WTC11 (cell line): ENCODE data around the gene APBA1. TPM values are rescaled to one million over a fixed set of nuclear protein-coding genes. Genes with fewer than 3 reads are reported as not detected.

Experiments used
- ATAC-seq: fragments of 200-7000 bp; cut with Tn5 transposase; 2 replicates; pipeline ENCODE4 v1.10.0; 2021; ENCODE audit warnings: mild to moderate bottlenecking, moderate library complexity
- CTCF ChIA-PET: fragments of 300-600 bp; sonication (Branson Sonifier 250); formaldehyde crosslinking; loops from one replicate; lab custom pipeline; 2021; ENCODE audit warnings: antibody characterized with exemption; lab: Charles Lee
- POLR2A ChIA-PET: fragments of 350-600 bp; sonication (Branson Sonifier 250); formaldehyde crosslinking; loops from one replicate; lab custom pipeline; 2021; ENCODE audit warnings: antibody characterized with exemption; lab: Charles Lee
- DNase-seq: peaks from one replicate; pipeline ENCODE4 v3.0.0; 2021; ENCODE audit warnings: low spot score
- H3K27ac Mint-ChIP-seq: 2 replicates; pipeline ENCODE4 v1.8.0; 2021; ENCODE audit warnings: mixed read lengths
- H3K27me3 Mint-ChIP-seq: 2 replicates; pipeline ENCODE4 v1.8.0; 2021; ENCODE audit warnings: low read depth, mild to moderate bottlenecking, moderate library complexity, mixed read lengths
- H3K36me3 Mint-ChIP-seq: 2 replicates; pipeline ENCODE4 v1.8.0; 2021; ENCODE audit warnings: mixed read lengths
- H3K4me1 Mint-ChIP-seq: 2 replicates; pipeline ENCODE4 v1.8.0; 2022; ENCODE audit warnings: mixed read lengths
- H3K4me3 Mint-ChIP-seq: 2 replicates; pipeline ENCODE4 v1.8.0; 2021; ENCODE audit warnings: mild to moderate bottlenecking, moderate library complexity, mixed read lengths
- H3K9me3 Mint-ChIP-seq: 2 replicates; pipeline ENCODE4 v1.8.0; 2021; ENCODE audit warnings: mixed read lengths
- ELF4 ChIP-seq: sonication (generic); formaldehyde crosslinking; IDR thresholded peaks from 2 replicates; pipeline ENCODE4 v1.8.1; 2022; ENCODE audit warnings: low read depth, mild to moderate bottlenecking, moderate library complexity, missing genetic modification reagents
- EMX1 ChIP-seq: fragments of 250-450 bp; sonication (Bioruptor Pico); IDR thresholded peaks from 2 replicates; pipeline ENCODE4 v1.8.0; 2021; ENCODE audit warnings: mild to moderate bottlenecking
- ESRRA ChIP-seq: sonication (generic); formaldehyde crosslinking; IDR thresholded peaks from 2 replicates; pipeline ENCODE4 v1.8.1; 2022; ENCODE audit warnings: mild to moderate bottlenecking, missing genetic modification reagents, borderline replicate concordance
- HMGA2 ChIP-seq: fragments of 250-450 bp; sonication (Bioruptor Pico); IDR thresholded peaks from 2 replicates; pipeline ENCODE4 v1.4.0; 2021; ENCODE audit warnings: mild to moderate bottlenecking, moderate library complexity
- IRF1 ChIP-seq: sonication (generic); formaldehyde crosslinking; IDR thresholded peaks from 2 replicates; pipeline ENCODE4 v1.8.0; 2023; ENCODE audit warnings: missing genetic modification reagents
- JUN ChIP-seq: sonication (generic); formaldehyde crosslinking; IDR thresholded peaks from 2 replicates; pipeline ENCODE4 v1.8.0; 2023; ENCODE audit warnings: mild to moderate bottlenecking, missing genetic modification reagents
- NFE2L1 ChIP-seq: sonication (generic); formaldehyde crosslinking; IDR thresholded peaks from 2 replicates; pipeline ENCODE4 v1.8.1; 2023; ENCODE audit warnings: missing genetic modification reagents
- OVOL2 ChIP-seq: fragments of 250-450 bp; sonication (Bioruptor Pico); IDR thresholded peaks from 2 replicates; pipeline ENCODE4 v1.9.0; 2021; ENCODE audit warnings: mild to moderate bottlenecking, borderline replicate concordance
- SMAD3 ChIP-seq: sonication (generic); formaldehyde crosslinking; IDR thresholded peaks from 2 replicates; pipeline ENCODE4 v1.8.0; 2022; ENCODE audit warnings: missing genetic modification reagents, mild to moderate bottlenecking, borderline replicate concordance
- STAT6 ChIP-seq: sonication (generic); formaldehyde crosslinking; conservative IDR thresholded peaks from 2 replicates; pipeline ENCODE4 v1.8.1; 2023; ENCODE audit warnings: mild to moderate bottlenecking, low read depth, missing genetic modification reagents, moderate library complexity
- TEAD1 ChIP-seq: sonication (generic); formaldehyde crosslinking; IDR thresholded peaks from 2 replicates; pipeline ENCODE4 v1.8.0; 2022; ENCODE audit warnings: mild to moderate bottlenecking, missing genetic modification reagents
- ZNF121 ChIP-seq: sonication (generic); formaldehyde crosslinking; IDR thresholded peaks from 2 replicates; pipeline ENCODE4 v1.8.0; 2023; ENCODE audit warnings: missing genetic modification reagents
- ZNF416 ChIP-seq: fragments of 250-450 bp; sonication (Bioruptor Pico); IDR thresholded peaks from 2 replicates; pipeline ENCODE4 v1.9.0; 2021; ENCODE audit warnings: mild to moderate bottlenecking, inconsistent platforms
- ZNF423 ChIP-seq: fragments of 250-450 bp; sonication (Bioruptor Pico); IDR thresholded peaks from 2 replicates; pipeline ENCODE4 v2.1.2; 2022; ENCODE audit warnings: mild to moderate bottlenecking, moderate library complexity
- total RNA-seq: library from RNA; stranded (reverse); gene quantifications from 3 replicates; pipeline ENCODE4 v1.2.3, GENCODE V29; 2021
- TF ChIP-seq, protein P1 (sequence below): fragments of 250-450 bp; sonication (Bioruptor Pico); IDR thresholded peaks from 2 replicates; pipeline ENCODE4 v1.9.0; 2021; ENCODE audit warnings: moderate library complexity, mild to moderate bottlenecking, inconsistent platforms, borderline replicate concordance
- TF ChIP-seq, protein P2 (sequence below): sonication (generic); formaldehyde crosslinking; IDR thresholded peaks from 2 replicates; pipeline ENCODE4 v1.8.1; 2023; ENCODE audit warnings: mild to moderate bottlenecking, moderate library complexity, missing genetic modification reagents
- TF ChIP-seq, protein P3 (sequence below): sonication (generic); formaldehyde crosslinking; IDR thresholded peaks from 2 replicates; pipeline ENCODE4 v1.8.0; 2023; ENCODE audit warnings: mild to moderate bottlenecking, missing genetic modification reagents
- TF ChIP-seq, protein P4 (sequence below): fragments of 250-450 bp; sonication (Bioruptor Pico); conservative IDR thresholded peaks from 2 replicates; pipeline ENCODE4 v1.9.0; 2021; ENCODE audit warnings: mild to moderate bottlenecking
- TF ChIP-seq, protein P5 (sequence below): sonication (generic); formaldehyde crosslinking; IDR thresholded peaks from 2 replicates; pipeline ENCODE4 v1.8.1; 2023; ENCODE audit warnings: mild to moderate bottlenecking, missing genetic modification reagents

APBA1 gene
- total RNA-seq, 1 experiment from 2014 or later, result 0.94 TPM

GRCh38 chr9:69637817-69638200, 34.4 kb downstream of the APBA1 start:
- Mint-ChIP-seq H3K36me3 (no peaks in the 10 kb centered on the region), H3K4me1 (no peaks in the 10 kb centered on the region), H3K27me3 (no peaks in the 10 kb centered on the region), H3K27ac (no peak overlapping the region), H3K9me3 (peaks cover 6% of the 10 kb centered on the region; the same call in 1 of the 2 replicates), H3K4me3 (no peak overlapping the region)
- POLR2A ChIA-PET, result no interaction called here
- no peak for TF ChIP-seq IRF1 (CRISPR knock-in tag)
- CTCF ChIA-PET, result interaction anchor here (0.8 kb wide), 1 partner anchor 35 kb away, joined by 3 read pairs; no protein-coding TSS in a partner anchor
- DNase-seq (no peak), ATAC-seq (no peak)

GRCh38 chr9:69637193-69637816, 34.9 kb downstream of the APBA1 start:
- no peak for TF ChIP-seq TEAD1
- no peak for TF ChIP-seq EMX1 (CRISPR knock-in tag)
- TF ChIP-seq NFE2L1, result no peak
- no peak for TF ChIP-seq ZNF121 (CRISPR knock-in tag)
- TF ChIP-seq HMGA2 (CRISPR knock-in tag), result no peak
- no peak for TF ChIP-seq ESRRA
- TF ChIP-seq, protein P1, sequence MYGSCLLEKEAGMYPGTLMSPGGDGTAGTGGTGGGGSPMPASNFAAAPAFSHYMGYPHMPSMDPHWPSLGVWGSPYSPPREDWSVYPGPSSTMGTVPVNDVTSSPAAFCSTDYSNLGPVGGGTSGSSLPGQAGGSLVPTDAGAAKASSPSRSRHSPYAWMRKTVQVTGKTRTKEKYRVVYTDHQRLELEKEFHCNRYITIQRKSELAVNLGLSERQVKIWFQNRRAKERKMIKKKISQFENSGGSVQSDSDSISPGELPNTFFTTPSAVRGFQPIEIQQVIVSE (CRISPR knock-in tag), result no peak
- TF ChIP-seq ELF4 (CRISPR knock-in tag), result no peak
- TF ChIP-seq, protein P2, sequence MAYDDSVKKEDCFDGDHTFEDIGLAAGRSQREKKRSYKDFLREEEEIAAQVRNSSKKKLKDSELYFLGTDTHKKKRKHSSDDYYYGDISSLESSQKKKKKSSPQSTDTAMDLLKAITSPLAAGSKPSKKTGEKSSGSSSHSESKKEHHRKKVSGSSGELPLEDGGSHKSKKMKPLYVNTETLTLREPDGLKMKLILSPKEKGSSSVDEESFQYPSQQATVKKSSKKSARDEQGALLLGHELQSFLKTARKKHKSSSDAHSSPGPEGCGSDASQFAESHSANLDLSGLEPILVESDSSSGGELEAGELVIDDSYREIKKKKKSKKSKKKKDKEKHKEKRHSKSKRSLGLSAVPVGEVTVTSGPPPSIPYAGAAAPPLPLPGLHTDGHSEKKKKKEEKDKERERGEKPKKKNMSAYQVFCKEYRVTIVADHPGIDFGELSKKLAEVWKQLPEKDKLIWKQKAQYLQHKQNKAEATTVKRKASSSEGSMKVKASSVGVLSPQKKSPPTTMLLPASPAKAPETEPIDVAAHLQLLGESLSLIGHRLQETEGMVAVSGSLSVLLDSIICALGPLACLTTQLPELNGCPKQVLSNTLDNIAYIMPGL, result no peak
- no peak for TF ChIP-seq JUN (CRISPR knock-in tag)
- TF ChIP-seq ZNF416 (CRISPR knock-in tag), result no peak
- TF ChIP-seq OVOL2 (CRISPR knock-in tag), result no peak
- TF ChIP-seq SMAD3 (CRISPR knock-in tag), result no peak
- TF ChIP-seq ZNF423 (CRISPR knock-in tag), result no peak
- TF ChIP-seq STAT6, result no peak
- TF ChIP-seq, protein P3, sequence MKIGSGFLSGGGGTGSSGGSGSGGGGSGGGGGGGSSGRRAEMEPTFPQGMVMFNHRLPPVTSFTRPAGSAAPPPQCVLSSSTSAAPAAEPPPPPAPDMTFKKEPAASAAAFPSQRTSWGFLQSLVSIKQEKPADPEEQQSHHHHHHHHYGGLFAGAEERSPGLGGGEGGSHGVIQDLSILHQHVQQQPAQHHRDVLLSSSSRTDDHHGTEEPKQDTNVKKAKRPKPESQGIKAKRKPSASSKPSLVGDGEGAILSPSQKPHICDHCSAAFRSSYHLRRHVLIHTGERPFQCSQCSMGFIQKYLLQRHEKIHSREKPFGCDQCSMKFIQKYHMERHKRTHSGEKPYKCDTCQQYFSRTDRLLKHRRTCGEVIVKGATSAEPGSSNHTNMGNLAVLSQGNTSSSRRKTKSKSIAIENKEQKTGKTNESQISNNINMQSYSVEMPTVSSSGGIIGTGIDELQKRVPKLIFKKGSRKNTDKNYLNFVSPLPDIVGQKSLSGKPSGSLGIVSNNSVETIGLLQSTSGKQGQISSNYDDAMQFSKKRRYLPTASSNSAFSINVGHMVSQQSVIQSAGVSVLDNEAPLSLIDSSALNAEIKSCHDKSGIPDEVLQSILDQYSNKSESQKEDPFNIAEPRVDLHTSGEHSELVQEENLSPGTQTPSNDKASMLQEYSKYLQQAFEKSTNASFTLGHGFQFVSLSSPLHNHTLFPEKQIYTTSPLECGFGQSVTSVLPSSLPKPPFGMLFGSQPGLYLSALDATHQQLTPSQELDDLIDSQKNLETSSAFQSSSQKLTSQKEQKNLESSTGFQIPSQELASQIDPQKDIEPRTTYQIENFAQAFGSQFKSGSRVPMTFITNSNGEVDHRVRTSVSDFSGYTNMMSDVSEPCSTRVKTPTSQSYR, result no peak
- TF ChIP-seq, protein P4, sequence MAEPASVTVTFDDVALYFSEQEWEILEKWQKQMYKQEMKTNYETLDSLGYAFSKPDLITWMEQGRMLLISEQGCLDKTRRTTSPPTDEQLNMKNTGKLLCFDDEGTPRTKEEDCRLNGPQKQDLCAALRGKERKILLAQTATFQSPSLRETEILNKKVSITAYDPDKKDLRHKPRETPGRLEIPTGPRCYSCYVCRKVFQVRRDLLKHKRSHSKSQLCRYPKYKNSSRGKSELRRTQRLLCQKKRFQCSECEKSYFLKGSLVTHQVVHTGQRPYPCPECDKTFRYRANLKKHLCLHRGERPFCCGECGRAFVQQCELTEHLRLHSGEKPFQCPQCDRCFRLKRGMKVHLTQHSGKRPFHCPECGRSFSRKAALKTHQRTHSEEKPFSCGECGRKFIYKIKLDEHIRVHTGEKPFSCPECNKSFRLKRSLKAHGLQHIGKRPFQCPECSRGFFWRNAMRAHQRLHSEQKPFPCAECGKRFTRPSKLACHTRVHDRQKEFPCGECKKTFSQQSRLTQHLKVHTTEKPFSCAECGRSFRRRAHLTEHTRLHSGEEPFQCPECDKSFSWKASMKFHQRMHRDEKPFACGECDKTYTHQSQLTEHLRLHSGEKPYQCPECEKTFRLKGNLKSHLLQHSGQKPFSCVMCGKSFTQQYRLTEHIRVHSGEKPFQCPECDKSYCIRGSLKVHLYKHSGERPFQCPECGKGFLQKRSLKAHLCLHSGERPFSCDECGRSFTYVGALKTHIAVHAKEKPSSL (CRISPR knock-in tag), result no peak
- TF ChIP-seq, protein P5, sequence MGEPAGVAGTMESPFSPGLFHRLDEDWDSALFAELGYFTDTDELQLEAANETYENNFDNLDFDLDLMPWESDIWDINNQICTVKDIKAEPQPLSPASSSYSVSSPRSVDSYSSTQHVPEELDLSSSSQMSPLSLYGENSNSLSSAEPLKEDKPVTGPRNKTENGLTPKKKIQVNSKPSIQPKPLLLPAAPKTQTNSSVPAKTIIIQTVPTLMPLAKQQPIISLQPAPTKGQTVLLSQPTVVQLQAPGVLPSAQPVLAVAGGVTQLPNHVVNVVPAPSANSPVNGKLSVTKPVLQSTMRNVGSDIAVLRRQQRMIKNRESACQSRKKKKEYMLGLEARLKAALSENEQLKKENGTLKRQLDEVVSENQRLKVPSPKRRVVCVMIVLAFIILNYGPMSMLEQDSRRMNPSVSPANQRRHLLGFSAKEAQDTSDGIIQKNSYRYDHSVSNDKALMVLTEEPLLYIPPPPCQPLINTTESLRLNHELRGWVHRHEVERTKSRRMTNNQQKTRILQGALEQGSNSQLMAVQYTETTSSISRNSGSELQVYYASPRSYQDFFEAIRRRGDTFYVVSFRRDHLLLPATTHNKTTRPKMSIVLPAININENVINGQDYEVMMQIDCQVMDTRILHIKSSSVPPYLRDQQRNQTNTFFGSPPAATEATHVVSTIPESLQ, result no peak
- no peaks in the 10 kb centered on the region for H3K4me1 Mint-ChIP-seq
- ATAC-seq (no peak), DNase-seq (no peak)
- peaks cover 4% of the 10 kb centered on the region; the same call in 1 of the 2 replicates for H3K9me3 Mint-ChIP-seq
- no peak overlapping the region for H3K27ac Mint-ChIP-seq
- H3K4me3 Mint-ChIP-seq, result no peak overlapping the region
- ChIA-PET CTCF (interaction anchor here (0.8 kb wide), 1 partner anchor 35 kb away, joined by 3 read pairs; no protein-coding TSS in a partner anchor), POLR2A (no interaction called here)
- no peaks in the 10 kb centered on the region for H3K36me3 Mint-ChIP-seq
- no peaks in the 10 kb centered on the region for H3K27me3 Mint-ChIP-seq
